Measurements from ENCODE around the gene IRF6. TPM values are rescaled to one million over a fixed set of nuclear protein-coding genes. Genes with fewer than 3 reads are reported as not detected.

IRF6 gene
- total RNA-seq, 4 donors from 2014 or later: 26.7 to 41.9 (median 32.7) TPM

GRCh38 chr1:209780268-209780667 is 25.7 kb downstream of the IRF6 start:
- no peaks in the 10 kb centered on the region for H3K36me3 ChIP-seq
- peaks cover 3 to 14% of the 10 kb centered on the region in 2 donors for H3K4me1 ChIP-seq
- H3K9me3 ChIP-seq: no peaks in the 10 kb centered on the region
- no peak overlapping the region for H3K27ac ChIP-seq
- TF ChIP-seq POLR2A (IDR thresholded peaks at IDR 0.05): no peak
- TF ChIP-seq CTCF (IDR thresholded peaks at IDR 0.05): no peak
- no peak overlapping the region for H3K4me3 ChIP-seq (replicated peaks in 1 of 3)
- DNase-seq: no peak
- WGBS, 2 donors: 84 to 94% methylated on average over 4 of the region's 4 CpGs
- intact Hi-C loops (cut with DNase I): no loop called here
- no peaks in the 10 kb centered on the region for H3K27me3 ChIP-seq

GRCh38 chr1:209778102-209778501 is 27.8 kb downstream of the IRF6 start:
- Histone ChIP-seq H3K36me3 (no peaks in the 10 kb centered on the region), H3K27me3 (no peaks in the 10 kb centered on the region), H3K27ac (no peak overlapping the region), H3K9me3 (no peaks in the 10 kb centered on the region), H3K4me1 (no peaks in the 10 kb centered on the region), H3K4me3 (replicated peaks in 1 of 3) (no peak overlapping the region)
- intact Hi-C loops (cut with DNase I): no loop called here
- no peak for TF ChIP-seq CTCF (IDR thresholded peaks at IDR 0.05)
- TF ChIP-seq POLR2A (IDR thresholded peaks at IDR 0.05): no peak
- no peak for DNase-seq
- WGBS, 2 donors: 96% methylated on average over 1 of the region's 1 CpG

GRCh38 chr1:209777587-209777986 is 28.4 kb downstream of the IRF6 start:
- intact Hi-C loops (cut with DNase I): no loop called here
- Histone ChIP-seq H3K27me3 (no peaks in the 10 kb centered on the region), H3K36me3 (no peaks in the 10 kb centered on the region), H3K4me1 (no peaks in the 10 kb centered on the region), H3K4me3 (replicated peaks in 1 of 3) (no peak overlapping the region), H3K9me3 (no peaks in the 10 kb centered on the region), H3K27ac (no peak overlapping the region)
- no peak for TF ChIP-seq CTCF (IDR thresholded peaks at IDR 0.05)
- 89 to 93% methylated on average over 2 of the region's 2 CpGs for WGBS, 2 donors
- no peak for DNase-seq

GRCh38 chr1:209775678-209776077 is 30.3 kb downstream of the IRF6 start:
- Histone ChIP-seq H3K27ac (no peak overlapping the region), H3K36me3 (no peaks in the 10 kb centered on the region), H3K27me3 (no peaks in the 10 kb centered on the region), H3K4me1 (no peaks in the 10 kb centered on the region), H3K4me3 (replicated peaks in 1 of 3) (no peak overlapping the region), H3K9me3 (no peaks in the 10 kb centered on the region)
- TF ChIP-seq POLR2A (IDR thresholded peaks at IDR 0.05): no peak
- TF ChIP-seq CTCF (IDR thresholded peaks at IDR 0.05): no peak
- no peak for DNase-seq
- 42 to 60% methylated on average over 2 of the region's 2 CpGs for WGBS, 2 donors
- intact Hi-C loops (cut with DNase I): no loop called here

GRCh38 chr1:209774592-209774991 is 31.4 kb downstream of the IRF6 start:
- 88 to 100% methylated on average over 1 of the region's 1 CpG for WGBS, 2 donors
- no peak for TF ChIP-seq CTCF (IDR thresholded peaks at IDR 0.05)
- no peak for TF ChIP-seq POLR2A (IDR thresholded peaks at IDR 0.05)
- H3K4me1 ChIP-seq: no peaks in the 10 kb centered on the region
- no peak overlapping the region for H3K27ac ChIP-seq
- intact Hi-C loops (cut with DNase I): no loop called here
- no peaks in the 10 kb centered on the region for H3K27me3 ChIP-seq
- H3K9me3 ChIP-seq: no peaks in the 10 kb centered on the region
- no peak overlapping the region for H3K4me3 ChIP-seq (replicated peaks in 1 of 3)
- no peaks in the 10 kb centered on the region for H3K36me3 ChIP-seq
- DNase-seq: no peak
